Measurements from ENCODE around the gene SURF1. TPM values are rescaled to one million over a fixed set of nuclear protein-coding genes. Genes with fewer than 3 reads are reported as not detected.
A peak's percentile ranks its signal among the peaks of the same experiment; 100 is the strongest.

Gene SURF1
- total and polyA plus RNA-seq, 10 of the 15 experiments (the other 5 are each of a cell fraction or from before 2014, with no cell fraction given) = 17.9 to 46.4 (median 29.6) TPM

GRCh38 chr9:133404454-133405002, 48.2 kb upstream of the SURF1 start:
- Histone ChIP-seq H2AFZ (ENCODE audit: control insufficient read depth, low read depth, low read length) (no peak overlapping the region), H3K9me3 (replicated peaks; ENCODE audit: control insufficient read depth, insufficient read depth, low read length) (no peaks in the 10 kb centered on the region), H3K9ac (ENCODE audit: control insufficient read depth, insufficient read depth, low read length) (no peak overlapping the region), H3K4me2 (ENCODE audit: control insufficient read depth, insufficient read depth) (no peak overlapping the region), H3K27ac (ENCODE audit: control insufficient read depth, insufficient read depth) (no peak overlapping the region), H3K36me3 (ENCODE audit: control insufficient read depth in 2 of 2, insufficient read depth in 2 of 2, low read length in 1 of 2) (peaks cover 21 to 25% of the 10 kb centered on the region in 2 experiments; a peak in 3 of 4 replicates), H3K27me3 (replicated peaks in 1 of 2; ENCODE audit: control insufficient read depth in 2 of 2, insufficient read depth in 2 of 2, low read length in 1 of 2) (no peaks in the 10 kb centered on the region), H3K79me2 (ENCODE audit: control insufficient read depth, insufficient read depth, low read length) (no peaks in the 10 kb centered on the region), H4K20me1 (ENCODE audit: control insufficient read depth, insufficient read depth) (no peaks in the 10 kb centered on the region; the same call in 1 of the 2 replicates), H3K4me1 (ENCODE audit: control insufficient read depth, insufficient read depth, low read length) (no peaks in the 10 kb centered on the region), H3K4me3 (no peak overlapping the region)
- in situ Hi-C loops (cut with MboI) (loop anchor here (5.0 kb wide), 1 partner anchor 78 kb away; no protein-coding TSS in a partner anchor), intact Hi-C loops (cut with micrococcal nuclease; ENCODE audit: unreplicated experiment) (no loop called here)
- ChIA-PET SMC1A (ENCODE audit: uncharacterized antibody, unreplicated experiment) (interaction anchor here (1.7 kb wide), 1 partner anchor 19 kb away, joined by 3 read pairs; no protein-coding TSS in a partner anchor), POLR2A (interaction anchor here (0.6 kb wide), 1 partner anchor 461 kb away, joined by 3 read pairs; no protein-coding TSS in a partner anchor), CTCF (interaction anchor here (1.1 to 1.6 kb wide), 5 partner anchors 12 to 218 kb away, joined by 3 to 5 read pairs (median 4); partner anchors contain the start of gene SURF6), RAD21 (ENCODE audit: unreplicated experiment) (interaction anchor here (1.1 kb wide), 1 partner anchor 33 kb away, joined by 3 read pairs; no protein-coding TSS in a partner anchor)
- WGBS (ENCODE audit: insufficient coverage, insufficient replicate concordance, low lambda C conversion rate, missing lambda C conversion rate) = 74% methylated on average over 12 of the region's 12 CpGs
- FAIRE-seq (no peak), ATAC-seq (no peak), DNase-seq (ENCODE audit: low read depth, low spot score) (no peak)
- BruUV-seq (replicated peaks) = no TSS peak
- TF ChIP-seq IRF3 (IDR thresholded peaks at IDR 0.05) (no peak), POLR2A (IDR thresholded peaks at IDR 0.05; ENCODE audit: low read depth, low read length) (peak; percentile 38; the same call in 1 of the 2 replicates), POLR2AphosphoS2 (IDR thresholded peaks at IDR 0.05; ENCODE audit: low read depth, low read length) (0 out of 2 replicates have a peak, but pooled peaks have one; percentile 27), MYB (IDR thresholded peaks at IDR 0.05; ENCODE audit: borderline replicate concordance, low read depth, low read length) (no peak)
